HFF-Myc (cell line): ENCODE results near the gene ATXN1L.
"Not testable (repeated sequence)": the region's sequence is repeated elsewhere in the genome, so short reads cannot be mapped to it uniquely, and the experiment has no call there.

ENCODE experiments used
- DNase-seq: peaks from one replicate; pipeline ENCODE4 v3.0.0-alpha.2; 2011; ENCODE audit warnings: low read depth; ENCODE audit errors: extremely low read depth
- H3K4me3 ChIP-seq: replicated peaks from 2 replicates; pipeline ENCODE4 v1.5.1; 2011; ENCODE audit warnings: low read depth, mild to moderate bottlenecking, control low read depth, low read length
- TF ChIP-seq, protein P1 (sequence below): IDR thresholded peaks from 2 replicates; pipeline ENCODE4 v1.5.1; 2012; ENCODE audit warnings: mild to moderate bottlenecking, low read depth, low read length, control low read depth; ENCODE audit errors: missing control alignments

The ATXN1L gene

DNA sequence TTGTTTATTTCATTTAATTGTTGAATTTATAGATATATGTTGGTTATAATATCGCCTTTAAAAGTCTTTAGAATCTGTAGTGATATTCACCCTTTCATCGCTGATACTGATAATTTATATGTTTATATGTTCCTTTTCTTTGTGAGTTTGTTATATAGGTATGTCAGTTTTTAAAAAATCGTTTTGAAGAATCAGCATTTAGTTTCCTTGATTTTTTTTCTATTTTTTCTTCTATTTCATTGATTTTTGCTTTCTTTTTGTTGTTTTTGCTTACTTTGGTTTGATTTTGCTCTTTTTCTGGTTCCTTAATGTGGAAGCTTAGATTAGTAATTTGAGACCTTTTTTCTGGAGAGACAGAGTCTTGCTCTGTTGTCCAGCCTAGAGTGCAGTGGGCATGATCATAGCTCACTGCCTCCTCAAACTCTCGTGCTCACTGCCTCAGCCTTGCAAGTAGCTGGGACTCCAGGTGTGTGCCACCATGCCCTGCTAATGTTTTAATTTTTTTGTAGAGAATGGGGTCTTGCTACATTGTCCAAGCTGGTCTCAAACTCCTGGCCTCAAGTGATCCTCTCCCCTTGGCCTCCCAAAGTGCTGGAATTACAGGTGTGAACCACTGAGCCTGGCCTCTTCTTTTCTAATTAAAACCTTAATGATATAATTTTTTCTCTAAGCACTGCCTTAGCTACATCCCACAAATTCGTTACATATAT lies 57.0 kb downstream of the ATXN1L start:
- no peak overlapping the region for H3K4me3 ChIP-seq
- TF ChIP-seq, protein P1, sequence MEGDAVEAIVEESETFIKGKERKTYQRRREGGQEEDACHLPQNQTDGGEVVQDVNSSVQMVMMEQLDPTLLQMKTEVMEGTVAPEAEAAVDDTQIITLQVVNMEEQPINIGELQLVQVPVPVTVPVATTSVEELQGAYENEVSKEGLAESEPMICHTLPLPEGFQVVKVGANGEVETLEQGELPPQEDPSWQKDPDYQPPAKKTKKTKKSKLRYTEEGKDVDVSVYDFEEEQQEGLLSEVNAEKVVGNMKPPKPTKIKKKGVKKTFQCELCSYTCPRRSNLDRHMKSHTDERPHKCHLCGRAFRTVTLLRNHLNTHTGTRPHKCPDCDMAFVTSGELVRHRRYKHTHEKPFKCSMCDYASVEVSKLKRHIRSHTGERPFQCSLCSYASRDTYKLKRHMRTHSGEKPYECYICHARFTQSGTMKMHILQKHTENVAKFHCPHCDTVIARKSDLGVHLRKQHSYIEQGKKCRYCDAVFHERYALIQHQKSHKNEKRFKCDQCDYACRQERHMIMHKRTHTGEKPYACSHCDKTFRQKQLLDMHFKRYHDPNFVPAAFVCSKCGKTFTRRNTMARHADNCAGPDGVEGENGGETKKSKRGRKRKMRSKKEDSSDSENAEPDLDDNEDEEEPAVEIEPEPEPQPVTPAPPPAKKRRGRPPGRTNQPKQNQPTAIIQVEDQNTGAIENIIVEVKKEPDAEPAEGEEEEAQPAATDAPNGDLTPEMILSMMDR: no peak
- no peak for DNase-seq

DNA sequence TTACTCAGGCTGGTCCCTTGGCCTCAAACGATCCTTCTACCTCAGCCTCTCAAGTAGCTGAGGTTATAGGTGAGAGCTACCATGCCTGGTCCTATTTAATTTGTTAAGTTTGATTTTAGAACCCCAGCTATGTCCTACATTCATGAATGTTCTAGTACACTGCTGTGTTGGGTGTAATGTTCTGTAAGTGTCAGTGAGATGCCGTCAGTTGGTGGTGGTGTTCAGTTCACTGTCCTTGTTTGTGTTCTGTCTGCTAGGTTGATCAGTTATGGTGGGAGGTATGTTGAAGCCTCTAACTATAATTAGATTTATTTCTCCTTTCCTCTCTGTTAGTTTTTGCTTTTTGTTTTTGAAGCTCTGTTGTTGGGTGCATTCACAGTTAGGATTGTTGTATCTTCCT lies 57.8 kb downstream of the ATXN1L start:
- TF ChIP-seq, protein P1: no peak
- DNase-seq: no peak
- no peak overlapping the region for H3K4me3 ChIP-seq

DNA sequence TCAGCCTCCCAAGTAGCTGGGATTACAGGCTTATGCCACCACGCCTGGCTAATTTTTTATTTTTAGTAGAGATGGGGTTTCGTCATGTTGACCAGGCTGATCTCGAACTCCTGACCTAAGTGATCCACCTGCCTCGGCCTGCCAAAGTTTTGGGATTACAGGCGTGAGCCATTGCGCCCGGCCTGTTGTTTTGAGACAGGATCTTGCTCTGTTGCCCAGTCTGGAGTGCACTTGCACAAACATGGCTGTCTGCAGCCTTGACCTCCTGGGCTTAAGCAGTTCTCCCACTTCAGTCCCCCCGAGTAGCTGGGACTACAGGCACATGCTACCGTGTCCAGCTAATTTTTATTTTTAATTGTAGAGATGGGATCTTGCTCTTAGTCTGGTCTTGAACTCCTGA lies 58.5 kb downstream of the ATXN1L start:
- TF ChIP-seq, protein P1: no peak
- H3K4me3 ChIP-seq: no peak overlapping the region
- DNase-seq: no peak

DNA sequence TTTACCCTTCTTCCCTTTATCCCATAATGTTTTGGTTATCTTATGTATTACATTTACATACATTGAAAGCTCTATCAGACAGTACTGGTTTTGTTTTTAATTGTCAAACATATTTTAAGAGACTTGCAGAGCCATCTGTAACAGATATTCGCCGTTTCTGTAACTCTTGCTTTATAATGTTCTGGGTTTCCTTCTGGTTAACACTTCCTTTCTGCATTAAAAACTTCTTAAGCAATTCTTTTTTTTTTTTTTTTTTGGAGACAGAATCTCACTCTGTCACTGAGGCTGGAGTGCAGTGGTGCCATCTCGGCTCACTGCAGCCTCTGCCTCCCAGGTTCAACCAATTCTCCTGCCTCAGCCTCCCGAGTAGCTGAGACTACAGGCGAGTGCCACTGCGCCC lies 60.0 kb downstream of the ATXN1L start:
- DNase-seq: not testable (repeated sequence)

More for the DNA sequence above, 60.0 kb downstream of the ATXN1L start:
- H3K4me3 ChIP-seq: not testable (repeated sequence)
